Ectodermal cell (in vitro differentiated cells): ENCODE measurements around the gene SYNJ2.

Source experiments
- H3K27ac ChIP-seq: 2 replicates; pipeline ENCODE4 v1.7.0; 2013; ENCODE audit warnings: mild to moderate bottlenecking, low read depth, low read length; ENCODE audit not compliant: insufficient read depth, poor library complexity, severe bottlenecking
- H3K27me3 ChIP-seq: 2 replicates; pipeline ENCODE4 v1.7.0; 2013; ENCODE audit warnings: mild to moderate bottlenecking, low read length; ENCODE audit not compliant: insufficient read depth, control insufficient read depth, poor library complexity, severe bottlenecking
- H3K36me3 ChIP-seq: one replicate; pipeline ENCODE4 v1.7.0; 2013; ENCODE audit warnings: low read length; ENCODE audit not compliant: control insufficient read depth, insufficient read depth
- H3K4me1 ChIP-seq: one replicate; pipeline ENCODE4 v1.7.0; 2013; ENCODE audit warnings: low read length; ENCODE audit not compliant: control insufficient read depth, insufficient read depth
- H3K4me3 ChIP-seq: 2 replicates; pipeline ENCODE4 v1.7.0; 2013; ENCODE audit warnings: low read depth, low read length, control low read depth; ENCODE audit not compliant: insufficient read depth
- H3K9me3 ChIP-seq: 2 replicates; pipeline ENCODE4 v1.7.0; 2013; ENCODE audit warnings: mild to moderate bottlenecking, low read length, moderate library complexity; ENCODE audit not compliant: control insufficient read depth
- WGBS, 2 experiments: methylation state at CpG; one replicate each; pipeline ENCODE4 v1.1.7; 2013; ENCODE audit warnings: missing lambda C conversion rate in 2 of 2; 5-methylcytosine and 5-hydroxymethylcytosine counted together

The SYNJ2 gene

DNA sequence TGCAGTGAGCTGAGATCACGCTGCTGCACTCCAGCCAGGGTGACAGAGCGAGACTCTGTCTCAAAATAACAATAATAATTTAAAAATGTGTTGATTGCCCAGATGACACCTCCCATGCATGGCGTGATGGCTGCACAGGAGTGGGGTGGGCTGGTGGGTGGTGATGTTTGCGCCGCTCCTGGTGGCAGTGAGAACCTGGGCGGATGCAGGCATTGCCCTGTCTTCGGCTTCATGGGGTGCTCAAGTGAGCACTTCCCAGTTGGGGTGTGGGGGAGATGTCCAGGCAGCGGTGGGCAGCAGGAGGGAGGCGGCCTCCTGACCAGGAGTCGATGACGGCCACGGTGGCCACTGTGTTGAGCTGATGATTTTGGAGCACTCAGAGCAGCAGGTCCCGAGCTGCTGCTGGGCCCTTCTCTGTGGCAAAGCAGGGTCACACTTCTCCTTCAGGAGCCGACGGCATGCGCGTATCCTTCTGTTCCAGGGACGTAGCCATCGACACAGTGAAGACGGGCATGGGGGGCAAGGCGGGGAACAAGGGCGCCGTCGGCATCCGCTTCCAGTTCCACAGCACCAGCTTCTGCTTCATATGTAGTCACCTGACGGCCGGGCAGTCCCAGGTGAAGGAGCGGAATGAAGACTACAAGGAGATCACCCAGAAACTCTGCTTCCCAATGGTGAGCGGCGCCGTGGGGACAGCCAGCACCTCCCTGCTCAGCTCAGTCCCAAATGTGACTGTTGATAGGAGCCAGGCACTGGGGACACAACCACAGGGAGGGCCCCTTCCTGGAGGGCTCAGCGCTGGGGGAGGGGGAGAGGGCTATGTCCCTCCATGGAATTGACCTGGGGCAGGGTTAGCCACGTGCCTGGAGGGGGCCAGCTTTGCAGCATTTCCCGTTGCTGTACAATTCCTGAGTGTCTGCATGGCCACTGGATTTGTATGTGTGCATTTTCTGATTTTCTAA lies 89.7 kb downstream of the SYNJ2 start:
- WGBS, 2 experiments, result 89 to 93% methylated on average over 33 to 34 of the region's 34 CpGs
- H3K27ac ChIP-seq, result no peak overlapping the region
- H3K27me3 ChIP-seq, result no peaks in the 10 kb centered on the region
- H3K4me1 ChIP-seq, result no peaks in the 10 kb centered on the region
- no peaks in the 10 kb centered on the region for H3K9me3 ChIP-seq
- no peak overlapping the region for H3K4me3 ChIP-seq
- no peaks in the 10 kb centered on the region for H3K36me3 ChIP-seq

DNA sequence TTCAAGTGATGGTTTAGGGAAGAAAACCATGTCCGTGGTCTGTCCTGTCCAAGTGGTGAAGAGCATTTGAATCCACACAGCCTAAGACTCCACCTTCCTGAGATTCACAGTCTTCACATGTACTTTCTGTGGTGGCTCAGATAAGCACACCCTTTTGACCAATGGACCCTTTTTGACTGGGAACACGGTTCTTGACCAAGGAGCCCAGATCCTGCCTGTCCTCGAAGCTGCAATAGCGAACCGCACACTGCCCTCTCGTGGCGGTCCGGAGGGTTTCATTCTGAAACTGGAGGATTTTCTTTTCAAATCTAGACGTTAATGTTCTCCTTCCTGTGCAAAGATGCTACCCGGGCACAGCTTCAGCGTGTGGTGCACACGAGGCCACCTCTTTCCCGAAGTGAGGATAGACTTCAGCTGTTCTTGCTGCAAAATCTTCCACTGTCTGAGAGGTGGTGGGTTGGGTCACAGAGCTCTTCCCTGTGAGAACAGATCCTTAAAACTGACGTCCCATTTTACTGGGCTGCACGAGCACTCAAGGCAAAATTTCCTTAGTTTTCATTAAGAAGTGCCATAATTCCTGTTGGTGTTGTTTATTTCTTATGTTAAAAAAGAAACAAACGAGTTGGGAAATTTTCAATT lies 90.5 kb downstream of the SYNJ2 start:
- Histone ChIP-seq H3K4me1 (no peaks in the 10 kb centered on the region), H3K9me3 (no peaks in the 10 kb centered on the region), H3K27ac (no peak overlapping the region), H3K4me3 (no peak overlapping the region), H3K36me3 (no peaks in the 10 kb centered on the region), H3K27me3 (no peaks in the 10 kb centered on the region)
- WGBS, 2 experiments, result 38 to 40% methylated on average over 16 of the region's 16 CpGs

DNA sequence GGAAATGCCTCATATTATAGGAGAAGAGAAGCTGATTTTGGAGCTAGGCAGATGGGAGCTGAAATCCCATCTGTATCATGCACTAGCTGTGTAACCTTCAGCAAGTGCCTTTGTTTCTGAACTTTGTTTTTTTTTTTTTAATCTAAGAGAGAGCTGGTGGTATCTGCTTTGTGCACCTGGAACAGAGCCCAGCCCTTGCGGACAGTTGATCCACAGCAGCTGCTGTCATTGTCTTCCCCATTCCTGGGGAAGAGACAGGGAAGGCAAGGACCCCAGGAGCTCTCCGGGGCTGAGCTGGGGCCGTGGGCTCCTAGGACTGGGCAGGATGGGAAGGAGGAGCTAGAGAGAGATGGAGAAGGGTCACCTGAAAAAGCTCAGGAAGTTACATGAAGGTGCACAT lies 92.1 kb downstream of the SYNJ2 start:
- WGBS, 2 experiments, result 89 to 90% methylated on average over 3 of the region's 3 CpGs
- no peak overlapping the region for H3K27ac ChIP-seq
- no peaks in the 10 kb centered on the region for H3K4me1 ChIP-seq
- H3K9me3 ChIP-seq, result no peaks in the 10 kb centered on the region
- H3K4me3 ChIP-seq, result no peak overlapping the region
- H3K36me3 ChIP-seq, result no peaks in the 10 kb centered on the region
- H3K27me3 ChIP-seq, result no peaks in the 10 kb centered on the region

DNA sequence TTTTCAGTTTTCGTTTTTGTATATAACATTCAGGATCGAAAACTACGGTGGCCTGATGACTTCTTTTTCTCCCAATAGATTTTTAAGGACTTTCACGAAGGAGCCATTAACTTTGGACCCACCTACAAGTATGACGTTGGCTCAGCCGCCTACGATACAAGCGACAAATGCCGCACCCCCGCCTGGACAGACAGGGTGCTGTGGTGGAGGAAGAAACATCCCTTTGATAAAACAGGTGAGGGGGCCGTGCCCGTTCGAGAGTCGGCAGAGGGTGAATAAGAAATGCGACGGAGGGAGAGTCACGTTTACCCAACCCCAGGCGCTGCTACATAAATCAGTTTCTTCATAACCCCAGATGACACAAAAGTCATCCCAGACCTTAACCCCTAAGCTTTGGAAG lies 94.9 kb downstream of the SYNJ2 start:
- no peaks in the 10 kb centered on the region for H3K4me1 ChIP-seq
- no peaks in the 10 kb centered on the region for H3K36me3 ChIP-seq
- WGBS, 2 experiments, result 93 to 94% methylated on average over 18 of the region's 18 CpGs
- no peaks in the 10 kb centered on the region for H3K27me3 ChIP-seq
- H3K9me3 ChIP-seq, result no peaks in the 10 kb centered on the region
- no peak overlapping the region for H3K27ac ChIP-seq
- no peak overlapping the region for H3K4me3 ChIP-seq

DNA sequence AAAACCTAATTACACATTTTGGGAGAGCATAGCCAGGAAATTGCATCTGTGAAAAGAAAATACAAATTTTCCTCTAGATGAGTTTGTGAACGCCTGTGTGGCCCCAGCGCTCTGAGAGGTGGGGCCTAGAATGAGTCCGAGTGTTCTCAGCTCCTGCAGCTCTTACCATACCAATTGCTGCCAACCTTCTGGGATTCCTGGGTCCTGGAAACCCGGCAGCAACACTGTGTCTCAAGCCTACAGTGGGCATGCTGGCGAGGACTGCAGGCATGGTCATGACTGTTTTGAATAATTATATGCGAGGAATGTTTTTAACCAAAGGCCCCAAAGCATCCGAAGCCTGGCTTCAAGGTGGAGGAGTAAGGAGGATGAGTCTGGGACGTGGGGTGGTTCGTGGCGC lies 96.0 kb downstream of the SYNJ2 start:
- no peak overlapping the region for H3K4me3 ChIP-seq
- no peaks in the 10 kb centered on the region for H3K4me1 ChIP-seq
- 88 to 90% methylated on average over 10 of the region's 10 CpGs for WGBS, 2 experiments
- no peaks in the 10 kb centered on the region for H3K27me3 ChIP-seq
- H3K27ac ChIP-seq, result no peak overlapping the region
- H3K9me3 ChIP-seq, result no peaks in the 10 kb centered on the region
- no peaks in the 10 kb centered on the region for H3K36me3 ChIP-seq

DNA sequence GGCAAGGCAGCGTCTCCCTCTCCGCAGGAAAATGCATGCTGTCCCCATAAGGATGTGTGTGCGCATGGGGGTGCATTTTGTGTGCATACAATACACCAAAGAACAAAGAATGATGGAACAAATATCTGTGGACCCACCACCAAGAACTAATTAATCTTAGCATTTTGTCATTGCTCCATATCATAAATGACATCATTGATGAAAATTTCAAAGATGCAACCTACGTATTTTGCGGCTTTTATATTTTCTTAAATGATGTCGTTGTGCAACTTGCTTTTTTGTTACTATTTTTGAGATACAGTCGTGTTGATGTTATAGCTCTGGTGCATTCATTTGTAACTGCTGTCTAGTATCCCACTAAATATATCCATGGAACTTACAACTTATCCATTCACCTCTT lies 96.7 kb downstream of the SYNJ2 start:
- WGBS, 2 experiments, result 91% methylated on average over 6 to 7 of the region's 7 CpGs

DNA sequence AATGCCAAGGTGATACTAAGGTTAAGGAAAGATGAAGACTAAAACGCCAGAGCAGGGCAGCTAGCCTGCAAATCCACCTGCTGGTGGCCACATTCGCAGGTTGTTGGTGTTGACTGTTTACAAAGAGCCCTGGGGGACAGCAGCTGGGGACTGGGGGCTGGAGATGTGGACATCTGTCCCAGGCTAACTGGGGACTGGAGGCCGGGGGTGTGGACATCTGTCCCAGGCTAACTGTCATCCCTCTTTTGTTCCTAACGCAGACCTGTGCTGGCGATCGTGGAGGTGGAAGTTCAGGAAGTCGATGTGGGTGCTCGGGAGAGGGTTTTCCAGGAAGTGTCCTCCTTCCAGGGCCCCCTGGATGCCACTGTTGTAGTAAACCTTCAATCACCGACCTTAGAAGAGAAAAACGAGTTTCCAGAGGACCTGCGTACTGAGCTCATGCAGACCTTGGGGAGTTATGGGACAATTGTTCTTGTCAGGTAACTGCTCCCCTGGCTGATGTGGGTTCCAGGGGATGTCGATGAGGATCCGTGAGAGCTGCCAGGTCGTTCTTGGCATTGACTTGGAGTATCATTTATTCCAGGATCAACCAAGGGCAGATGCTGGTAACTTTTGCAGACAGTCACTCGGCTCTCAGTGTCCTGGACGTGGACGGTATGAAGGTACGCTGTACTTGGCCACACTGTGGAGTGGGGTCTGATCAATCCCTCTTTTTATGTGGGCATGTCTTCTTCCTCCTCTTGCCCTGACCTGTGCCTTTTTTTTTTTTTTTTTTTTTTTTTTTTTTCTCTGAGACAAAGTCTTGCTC lies 99.4 kb downstream of the SYNJ2 start:
- H3K36me3 ChIP-seq, result no peaks in the 10 kb centered on the region
- WGBS, 2 experiments, result 92% methylated on average over 18 of the region's 18 CpGs
- H3K27me3 ChIP-seq, result no peaks in the 10 kb centered on the region

More for the DNA sequence above, 96.7 kb downstream of the SYNJ2 start:
- no peak overlapping the region for H3K4me3 ChIP-seq
- no peak overlapping the region for H3K27ac ChIP-seq
- H3K4me1 ChIP-seq, result no peaks in the 10 kb centered on the region
- no peaks in the 10 kb centered on the region for H3K9me3 ChIP-seq
- H3K27me3 ChIP-seq, result no peaks in the 10 kb centered on the region
- no peaks in the 10 kb centered on the region for H3K36me3 ChIP-seq

DNA sequence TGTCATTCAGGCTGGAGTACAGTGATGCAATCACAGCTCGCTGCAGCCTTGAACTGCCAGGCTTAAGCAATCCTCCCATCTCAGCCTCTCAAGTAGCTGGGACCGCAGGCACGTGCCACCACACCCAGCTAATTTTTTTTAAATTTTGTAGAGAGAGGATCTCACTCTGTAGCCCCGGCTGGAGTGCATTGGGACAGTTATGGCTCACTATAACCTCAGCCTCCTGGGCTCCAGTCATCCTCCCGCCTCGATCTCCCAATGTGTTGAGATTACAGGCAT lies 99.9 kb downstream of the SYNJ2 start:
- Histone ChIP-seq H3K4me3 (no peak overlapping the region), H3K4me1 (no peaks in the 10 kb centered on the region), H3K27ac (no peak overlapping the region), H3K27me3 (no peaks in the 10 kb centered on the region), H3K36me3 (no peaks in the 10 kb centered on the region), H3K9me3 (no peaks in the 10 kb centered on the region)
- WGBS, 2 experiments, result 88 to 94% methylated on average over 6 of the region's 6 CpGs

More for the DNA sequence above, 99.4 kb downstream of the SYNJ2 start:
- H3K4me1 ChIP-seq, result no peaks in the 10 kb centered on the region
- H3K4me3 ChIP-seq, result no peak overlapping the region
- no peaks in the 10 kb centered on the region for H3K9me3 ChIP-seq
- H3K27ac ChIP-seq, result no peak overlapping the region

DNA sequence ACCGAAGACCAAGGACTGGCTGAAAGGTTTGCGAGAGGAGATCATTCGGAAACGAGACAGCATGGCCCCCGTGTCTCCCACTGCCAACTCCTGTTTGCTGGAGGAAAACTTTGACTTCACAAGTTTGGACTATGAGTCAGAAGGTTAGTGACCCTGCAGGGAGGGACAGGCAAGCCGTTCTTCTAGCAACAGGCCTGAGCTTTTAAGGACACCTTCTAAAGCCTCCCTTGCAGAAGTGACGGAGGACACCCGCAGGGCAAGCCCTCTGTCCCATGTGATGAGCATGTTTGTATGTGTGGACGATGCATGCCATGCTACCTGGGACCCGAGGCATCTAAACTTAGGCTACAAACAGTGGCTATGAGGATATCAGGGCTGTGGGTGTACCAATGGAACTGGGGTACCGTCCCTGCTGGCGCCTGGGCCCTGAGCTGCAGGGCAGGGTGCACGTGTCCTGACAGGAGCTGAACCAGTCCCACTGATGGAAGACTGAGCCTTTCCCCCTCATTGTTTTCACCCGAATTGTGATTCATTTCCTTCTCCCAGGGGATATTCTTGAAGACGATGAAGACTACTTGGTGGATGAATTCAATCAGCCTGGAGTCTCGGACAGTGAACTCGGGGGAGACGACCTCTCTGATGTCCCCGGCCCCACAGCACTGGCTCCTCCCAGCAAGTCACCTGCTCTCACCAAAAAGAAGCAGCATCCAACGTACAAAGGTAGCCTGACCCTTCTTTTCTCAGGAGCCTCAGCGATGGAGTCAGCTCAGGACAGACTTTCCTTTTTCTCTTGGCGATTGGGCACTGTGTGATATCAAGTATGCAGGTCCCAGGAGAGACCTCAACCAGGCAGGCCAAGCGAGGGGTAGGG lies 102.0 kb downstream of the SYNJ2 start:
- no peak overlapping the region for H3K4me3 ChIP-seq
- WGBS, 2 experiments, result 90 to 95% methylated on average over 22 to 23 of the region's 23 CpGs
- H3K4me1 ChIP-seq, result no peaks in the 10 kb centered on the region
- no peaks in the 10 kb centered on the region for H3K36me3 ChIP-seq
- H3K9me3 ChIP-seq, result no peaks in the 10 kb centered on the region
- no peaks in the 10 kb centered on the region for H3K27me3 ChIP-seq
- H3K27ac ChIP-seq, result no peak overlapping the region
